AG09309 (cell line): Measurements from ENCODE around the gene SALL1.

ENCODE experiments used
- DNase-seq: peaks from one replicate; pipeline ENCODE4 v3.0.0-alpha.2; 2010; ENCODE audit warnings: low read depth
- H3K4me3 ChIP-seq: 2 replicates; pipeline ENCODE4 v1.5.1; 2011; ENCODE audit warnings: mild to moderate bottlenecking, low read depth, low read length, moderate library complexity; ENCODE audit not compliant: control insufficient read depth
- TF ChIP-seq, protein P1 (sequence below): IDR thresholded peaks from 2 replicates; pipeline ENCODE4 v1.5.1; 2011; ENCODE audit warnings: mild to moderate bottlenecking, low read depth, low read length, inconsistent platforms; ENCODE audit not compliant: insufficient read depth, control insufficient read depth; ENCODE audit errors: missing control alignments

SALL1 gene

DNA sequence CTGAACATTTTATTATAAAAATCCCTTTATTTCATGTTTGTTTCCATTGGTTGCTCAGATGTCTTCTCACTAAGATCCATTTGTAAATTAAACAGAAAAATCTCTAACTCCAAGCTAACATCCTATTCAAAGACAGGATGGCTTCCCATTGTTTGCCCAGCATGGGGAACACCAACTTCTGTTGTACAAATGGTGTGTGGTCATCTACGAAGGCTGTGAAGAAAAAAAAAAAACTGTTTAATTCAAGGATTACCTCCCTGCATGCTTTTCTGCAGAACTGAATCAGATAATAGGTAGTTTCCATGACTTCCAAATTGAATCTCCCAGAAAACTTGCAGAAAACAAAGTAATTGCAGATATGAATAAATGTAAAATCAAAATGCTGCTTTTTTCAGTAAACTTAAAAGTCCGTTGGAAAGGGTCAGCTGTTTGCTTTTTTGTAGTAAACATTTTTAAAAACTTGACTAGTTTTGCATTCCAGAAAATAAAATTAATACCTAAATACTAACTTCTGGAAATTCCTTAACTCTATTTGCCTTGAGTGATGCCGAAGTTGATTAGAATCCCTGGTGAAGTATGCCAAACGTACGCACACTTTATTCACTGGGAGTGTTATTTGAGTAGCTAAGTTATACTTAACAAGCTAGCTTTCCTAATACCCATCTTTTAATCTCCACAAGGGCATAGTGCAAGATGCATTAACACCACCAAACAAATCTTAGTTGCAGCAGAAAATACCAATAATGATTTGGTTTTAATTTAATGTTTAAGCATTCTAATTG is 7.7 kb downstream of the SALL1 start:
- H3K4me3 ChIP-seq = no peak overlapping the region
- no peak for DNase-seq
- TF ChIP-seq, protein P1, sequence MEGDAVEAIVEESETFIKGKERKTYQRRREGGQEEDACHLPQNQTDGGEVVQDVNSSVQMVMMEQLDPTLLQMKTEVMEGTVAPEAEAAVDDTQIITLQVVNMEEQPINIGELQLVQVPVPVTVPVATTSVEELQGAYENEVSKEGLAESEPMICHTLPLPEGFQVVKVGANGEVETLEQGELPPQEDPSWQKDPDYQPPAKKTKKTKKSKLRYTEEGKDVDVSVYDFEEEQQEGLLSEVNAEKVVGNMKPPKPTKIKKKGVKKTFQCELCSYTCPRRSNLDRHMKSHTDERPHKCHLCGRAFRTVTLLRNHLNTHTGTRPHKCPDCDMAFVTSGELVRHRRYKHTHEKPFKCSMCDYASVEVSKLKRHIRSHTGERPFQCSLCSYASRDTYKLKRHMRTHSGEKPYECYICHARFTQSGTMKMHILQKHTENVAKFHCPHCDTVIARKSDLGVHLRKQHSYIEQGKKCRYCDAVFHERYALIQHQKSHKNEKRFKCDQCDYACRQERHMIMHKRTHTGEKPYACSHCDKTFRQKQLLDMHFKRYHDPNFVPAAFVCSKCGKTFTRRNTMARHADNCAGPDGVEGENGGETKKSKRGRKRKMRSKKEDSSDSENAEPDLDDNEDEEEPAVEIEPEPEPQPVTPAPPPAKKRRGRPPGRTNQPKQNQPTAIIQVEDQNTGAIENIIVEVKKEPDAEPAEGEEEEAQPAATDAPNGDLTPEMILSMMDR = no peak

DNA sequence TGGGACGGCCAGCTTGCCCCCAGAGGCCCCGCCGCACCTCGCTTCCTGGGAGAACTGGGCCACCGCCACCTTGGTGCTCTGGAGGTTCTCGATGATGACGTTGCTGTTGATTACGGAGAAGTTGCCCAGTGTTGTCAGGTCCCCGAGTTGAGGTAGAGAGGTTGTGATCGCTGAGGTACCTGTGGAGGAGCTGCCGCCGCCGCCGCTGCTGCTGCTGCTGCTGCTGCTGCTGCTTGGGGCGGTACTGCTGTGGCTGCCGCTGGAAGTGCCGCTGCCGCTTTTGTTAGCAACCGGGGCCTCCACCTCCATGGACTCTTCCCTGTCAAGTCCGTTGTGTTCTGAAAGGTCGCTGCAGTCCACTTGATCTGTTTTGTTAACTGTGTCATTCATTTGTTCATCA is 9.5 kb downstream of the SALL1 start:
- TF ChIP-seq, protein P1 = no peak
- DNase-seq = no peak
- H3K4me3 ChIP-seq = no peak overlapping the region

DNA sequence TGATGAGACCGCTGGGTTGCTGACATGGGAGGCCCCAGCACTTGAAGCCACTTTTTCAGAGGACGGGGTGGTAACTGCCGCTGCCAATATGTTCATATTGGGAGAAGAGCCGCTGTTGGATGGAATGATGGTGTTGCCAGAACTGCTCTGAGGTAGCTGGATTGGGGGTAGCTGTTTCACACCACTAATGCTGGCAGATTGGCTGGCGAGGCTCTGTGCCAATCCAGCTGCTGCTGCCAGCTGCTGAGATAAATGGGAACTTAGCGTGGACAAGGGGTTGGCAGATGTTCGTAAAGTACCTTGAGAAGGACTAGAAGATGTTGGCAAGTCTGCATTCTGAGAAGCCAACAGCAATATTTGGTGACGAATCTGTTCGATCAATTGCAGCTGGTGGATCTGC is 10.0 kb downstream of the SALL1 start:
- H3K4me3 ChIP-seq = no peak overlapping the region
- DNase-seq = no peak
- TF ChIP-seq, protein P1 = no peak

DNA sequence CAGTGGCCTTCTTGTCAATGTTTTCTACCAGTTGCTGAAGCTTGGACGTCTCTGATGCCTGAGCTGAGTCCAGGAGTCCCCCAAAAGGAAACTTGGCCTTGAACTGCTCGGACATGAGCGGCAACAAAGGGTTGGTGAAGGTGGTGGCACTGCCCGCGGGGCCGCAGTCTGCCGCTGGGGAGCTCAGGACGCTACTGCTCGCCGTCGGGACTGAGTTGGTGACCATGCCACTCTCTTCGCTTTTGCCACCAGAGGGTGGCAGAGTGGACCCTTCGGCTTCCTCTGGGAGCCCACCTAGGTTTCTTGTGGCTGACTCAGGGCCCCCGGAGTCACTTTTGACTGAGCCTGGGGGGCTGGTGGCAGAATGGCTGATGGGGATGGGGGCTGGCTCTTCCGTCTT is 11.0 kb downstream of the SALL1 start:
- DNase-seq = no peak
- TF ChIP-seq, protein P1 = no peak

DNA sequence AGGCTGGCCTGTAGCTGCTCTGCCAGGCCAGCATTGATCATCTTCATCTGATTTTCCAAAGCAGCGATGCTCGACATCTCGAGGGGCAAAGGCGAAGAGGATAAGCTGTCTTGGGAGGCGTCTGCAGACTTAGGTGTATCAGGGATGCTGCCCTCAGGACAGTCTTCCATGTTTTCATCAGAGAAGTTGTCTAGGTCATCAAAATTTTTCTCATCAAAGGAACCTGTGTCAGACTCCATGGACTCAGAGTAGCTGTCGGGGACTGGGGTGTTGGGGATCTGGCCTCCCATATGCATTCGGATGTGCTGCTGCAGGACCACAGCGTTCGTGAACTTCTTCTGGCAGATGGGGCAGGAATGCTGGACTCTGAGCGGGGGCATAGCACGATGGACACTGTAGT is 11.5 kb downstream of the SALL1 start:
- no peak for DNase-seq
- TF ChIP-seq, protein P1 = no peak
- no peak overlapping the region for H3K4me3 ChIP-seq

More for the DNA sequence above, 11.0 kb downstream of the SALL1 start:
- no peak overlapping the region for H3K4me3 ChIP-seq

DNA sequence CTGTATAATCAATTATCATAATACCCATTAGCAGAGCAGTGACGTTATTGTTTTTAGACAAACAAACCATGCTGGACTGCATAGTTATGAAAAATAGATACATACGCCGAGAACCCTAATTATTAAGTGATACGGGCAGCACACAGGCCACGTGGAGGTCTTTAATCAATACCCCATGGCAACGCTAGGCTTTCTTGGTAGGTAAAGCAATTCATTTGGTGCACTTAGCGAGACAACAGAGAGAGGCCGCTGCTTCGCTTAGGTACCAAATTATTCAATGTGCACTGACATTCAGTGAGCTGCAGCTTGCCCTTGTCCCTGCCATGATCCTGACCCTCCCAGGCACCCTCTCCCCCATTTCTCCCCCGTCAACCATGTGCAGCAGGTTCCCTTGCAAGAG is 12.9 kb downstream of the SALL1 start:
- no peak overlapping the region for H3K4me3 ChIP-seq
- TF ChIP-seq, protein P1 = no peak
- DNase-seq = no peak
